NCI-H2029 (cell line): ENCODE results near the gene LAMP5.
A peak's percentile ranks its signal among the peaks of the same experiment; 100 is the strongest.

Experiments
- DNase-seq: peaks from one replicate; lab custom pipeline; 2025; lab: John Stamatoyannopoulos, UW

The LAMP5 gene

DNA sequence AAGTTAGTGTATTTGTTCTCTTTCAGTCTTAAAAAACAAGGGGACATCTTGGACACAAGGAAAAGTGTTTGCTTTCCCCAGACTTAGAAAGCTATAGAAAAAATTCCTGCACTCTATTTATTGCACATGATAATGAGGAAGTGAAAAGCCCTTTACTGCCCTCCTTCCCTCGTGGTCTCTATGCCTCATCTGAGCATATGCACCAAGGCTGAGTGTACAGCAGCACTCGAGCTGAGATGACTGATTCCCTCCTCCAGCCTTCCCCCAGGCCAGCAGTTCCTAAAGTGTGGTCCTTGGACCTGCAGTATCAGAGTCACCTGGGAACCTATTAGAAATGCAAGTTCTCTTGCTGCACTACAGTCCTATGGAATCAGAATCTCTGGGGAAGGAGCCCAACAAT, 14.3 kb upstream of the LAMP5 start:
- no peak for DNase-seq

GRCh38 chr20:9501473-9501872, 12.9 kb upstream of the LAMP5 start:
- no peak for DNase-seq

GRCh38 chr20:9503526-9504245, 10.7 kb upstream of the LAMP5 start:
- DNase-seq: no peak

GRCh38 chr20:9506280-9506821, 8.0 kb upstream of the LAMP5 start:
- DNase-seq: peak; percentile 9

DNA sequence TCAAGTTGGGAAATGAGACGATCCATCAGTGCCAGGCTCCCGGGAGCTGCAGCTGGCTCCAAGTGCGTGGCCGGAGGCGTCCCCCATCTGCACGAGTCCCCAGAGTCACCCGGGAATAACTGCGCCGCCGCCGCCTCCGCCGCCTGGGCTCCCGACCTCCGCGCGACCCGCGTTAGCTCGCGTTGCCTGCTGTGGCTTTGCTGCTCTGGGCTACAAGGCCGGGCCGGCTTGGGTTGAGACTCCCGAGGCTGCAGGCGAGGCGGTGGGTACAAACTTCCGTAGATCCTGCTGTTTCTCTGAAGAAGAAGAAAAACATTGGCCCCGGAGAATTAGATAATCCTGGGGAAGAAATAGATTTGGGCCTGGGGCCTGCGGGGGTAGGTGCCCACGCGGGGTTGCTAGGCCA, 7.4 kb upstream of the LAMP5 start:
- DNase-seq: no peak

- DNase-seq: no peak
Measured at GRCh38 chr20:9507544-9508239, 6.7 kb upstream of the LAMP5 start.

DNA sequence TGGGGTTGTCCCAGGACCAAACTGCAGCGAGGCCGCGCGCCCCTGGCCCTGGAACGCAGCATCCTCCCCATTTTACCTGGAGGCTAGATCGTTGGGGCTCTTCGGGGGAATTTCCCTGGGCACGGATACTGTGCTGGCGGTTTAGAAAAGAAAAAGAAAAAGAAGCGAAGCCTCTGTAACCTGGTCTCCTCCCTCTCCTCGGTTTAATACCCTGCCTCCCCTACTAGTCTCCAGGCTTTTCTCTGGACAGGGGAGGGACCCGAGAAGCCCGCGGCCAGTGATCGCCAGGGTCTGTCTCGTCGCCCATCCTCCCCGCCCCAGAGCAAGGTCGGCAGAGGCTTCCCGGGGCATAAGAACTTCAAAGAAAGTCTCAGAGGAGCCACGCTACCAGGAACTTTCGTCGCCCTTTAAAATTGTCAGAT, 6.1 kb upstream of the LAMP5 start:
- DNase-seq: no peak

GRCh38 chr20:9508696-9509178, 5.7 kb upstream of the LAMP5 start:
- no peak for DNase-seq

GRCh38 chr20:9509246-9509645, 5.1 kb upstream of the LAMP5 start:
- no peak for DNase-seq

DNA sequence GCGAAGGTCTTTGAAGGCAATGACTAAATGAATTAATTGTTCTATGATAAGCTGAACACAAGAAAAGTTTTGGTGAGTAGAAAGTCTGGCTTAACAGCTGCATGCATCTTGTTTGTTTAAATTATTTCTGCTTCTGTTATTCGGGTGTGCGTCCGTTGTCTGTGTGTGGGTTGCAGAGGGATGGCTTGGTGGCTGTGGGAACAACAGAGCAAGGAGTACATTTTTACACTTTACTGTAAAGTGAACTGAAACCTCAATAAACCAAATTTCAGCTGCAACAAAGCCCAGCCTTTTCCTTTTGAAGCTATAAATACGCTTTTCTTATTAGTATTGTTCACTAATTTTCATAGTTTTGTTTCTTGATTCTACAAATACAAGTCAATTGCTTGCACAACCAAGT, 3.5 kb upstream of the LAMP5 start:
- DNase-seq: no peak

- no peak for DNase-seq
Measured at GRCh38 chr20:9514072-9514460, 324 bp upstream of the LAMP5 start.

GRCh38 chr20:9515214-9515585, 810 bp downstream of the LAMP5 start:
- no peak for DNase-seq

DNA sequence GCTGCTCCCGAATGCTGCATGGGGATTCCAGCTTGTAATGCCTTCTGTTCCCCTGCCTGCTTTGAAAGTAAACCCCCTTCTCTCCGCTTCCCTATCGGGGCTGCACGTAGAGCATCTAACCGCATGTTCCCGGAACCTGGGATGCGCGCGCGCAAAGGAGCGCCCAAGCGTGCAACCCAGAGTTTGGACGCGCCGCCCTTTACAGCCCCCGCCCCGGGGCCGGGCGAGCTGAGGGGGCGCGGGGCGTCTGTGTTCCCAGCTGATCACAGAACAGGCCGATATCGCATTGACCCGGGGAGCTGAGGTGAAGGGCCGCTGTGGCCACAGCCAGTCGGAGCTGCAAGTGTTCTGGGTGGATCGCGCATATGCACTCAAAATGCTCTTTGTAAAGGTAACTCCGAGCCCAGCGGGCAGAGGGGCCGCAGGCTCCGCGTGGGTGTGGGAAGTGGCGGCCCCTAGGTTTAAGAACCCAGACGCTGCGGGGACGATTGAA, 1.4 kb downstream of the LAMP5 start:
- no peak for DNase-seq

DNA sequence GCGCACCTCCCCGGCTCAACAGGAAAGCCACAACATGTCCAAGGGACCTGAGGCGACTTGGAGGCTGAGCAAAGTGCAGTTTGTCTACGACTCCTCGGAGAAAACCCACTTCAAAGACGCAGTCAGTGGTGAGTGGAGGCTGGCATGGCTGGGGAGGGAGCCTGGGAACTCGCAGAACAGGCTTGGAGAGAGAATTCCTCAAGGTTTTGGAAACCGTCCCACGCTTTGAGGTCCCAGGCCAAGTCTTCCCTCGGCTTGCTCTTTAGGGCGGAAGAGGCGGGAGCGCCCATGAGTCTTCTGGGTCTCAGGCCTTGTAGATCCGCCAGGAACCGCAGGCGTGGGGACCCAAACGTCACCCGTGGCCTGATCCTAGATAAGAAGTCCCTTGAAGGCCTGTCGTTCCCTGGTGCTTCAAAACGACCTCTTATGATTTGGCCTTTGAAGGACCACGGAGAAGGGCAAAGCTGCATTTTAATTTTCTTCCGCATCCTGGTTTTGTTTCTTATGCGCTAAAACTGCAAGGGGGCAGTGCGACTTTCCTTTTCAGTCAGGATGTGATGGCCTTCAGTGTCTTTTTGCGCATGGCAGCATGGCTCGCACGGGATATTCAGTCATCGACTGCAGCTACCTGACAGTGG, 2.0 kb downstream of the LAMP5 start:
- no peak for DNase-seq

DNA sequence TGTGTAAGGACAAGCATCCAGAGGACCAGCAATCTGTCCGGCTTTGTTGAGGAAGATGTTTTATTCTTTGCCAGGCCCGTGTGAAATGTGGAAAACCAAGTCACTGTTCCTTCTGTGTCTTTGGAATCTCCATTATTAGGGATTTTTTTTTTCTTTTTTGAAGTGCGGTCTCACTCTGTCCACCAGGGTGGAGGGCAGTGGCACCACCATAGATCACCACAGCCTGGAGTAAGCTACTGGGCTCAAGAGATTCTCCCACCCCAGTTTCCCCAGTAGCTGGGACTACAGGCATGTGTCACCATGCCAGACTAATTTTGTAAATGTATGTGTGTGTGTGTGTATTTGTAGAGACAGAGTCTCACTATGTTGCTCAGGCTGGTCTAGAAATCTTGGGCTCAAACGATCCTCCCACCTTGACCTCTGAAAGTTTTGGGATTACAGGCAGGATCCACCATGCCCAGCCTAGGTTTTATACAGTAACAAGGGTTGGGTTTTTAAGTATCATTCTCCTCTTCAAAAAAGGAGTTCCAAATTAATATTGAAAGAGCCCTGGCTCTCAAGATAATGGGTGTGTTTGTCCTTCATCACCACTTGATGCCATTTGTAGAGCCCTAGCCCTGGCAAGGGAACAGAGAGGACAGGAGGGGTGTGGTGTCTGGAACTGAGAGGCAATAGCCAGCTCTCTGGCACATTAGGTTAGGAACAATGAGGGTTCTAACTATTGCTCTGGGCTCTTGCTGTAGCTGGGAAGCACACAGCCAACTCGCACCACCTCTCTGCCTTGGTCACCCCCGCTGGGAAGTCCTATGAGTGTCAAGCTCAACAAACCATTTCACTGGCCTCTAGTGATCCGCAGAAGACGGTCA, 3.1 kb downstream of the LAMP5 start:
- DNase-seq: no peak

DNA sequence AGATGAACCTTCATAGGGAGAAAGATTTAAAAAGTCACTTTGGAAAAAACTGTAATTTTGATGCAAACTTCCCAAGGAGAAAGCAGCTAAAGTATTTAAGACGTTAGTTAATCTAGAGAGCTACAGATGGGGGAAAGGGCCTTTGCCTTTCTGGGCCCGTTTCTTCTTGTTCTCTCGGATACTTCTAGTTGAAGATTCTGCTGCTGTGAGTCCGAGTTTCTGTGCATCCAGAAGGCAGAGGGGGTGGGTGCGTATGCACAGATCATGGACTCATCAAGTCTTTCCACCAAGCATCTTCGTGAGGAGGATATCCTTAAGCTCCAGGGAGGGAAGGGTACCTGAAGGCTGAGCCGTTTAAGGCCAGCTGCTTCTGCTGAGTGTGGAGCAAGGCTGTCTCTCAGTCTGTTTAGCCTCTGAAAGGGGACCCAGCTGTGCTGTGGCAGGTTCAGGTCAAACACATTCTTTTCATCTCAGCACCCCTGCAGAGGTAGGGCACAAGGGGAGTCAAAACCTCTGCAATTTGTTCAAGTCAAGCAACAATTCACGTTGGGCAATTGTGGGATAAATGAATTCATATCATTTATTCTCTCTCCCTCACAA, 4.3 kb downstream of the LAMP5 start:
- no peak for DNase-seq

DNA sequence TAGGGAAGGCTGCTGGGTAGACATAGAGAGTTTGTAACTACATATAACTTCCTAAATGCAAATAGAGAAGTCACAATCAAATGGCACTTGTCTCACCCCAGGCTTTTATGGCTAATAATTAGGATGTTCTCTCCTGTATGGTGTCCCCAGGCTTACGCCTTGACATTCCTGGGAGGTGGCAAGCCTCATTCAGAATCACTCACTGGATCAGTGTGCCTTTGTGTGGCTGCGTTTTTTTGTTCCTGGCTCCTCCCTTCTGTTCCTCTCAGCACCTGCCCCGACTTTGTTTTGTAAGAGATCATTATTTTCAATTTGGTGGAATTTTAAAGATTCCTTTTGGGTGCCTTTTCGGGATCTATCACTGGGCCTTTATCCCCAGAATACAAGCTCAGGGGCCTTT, 5.7 kb downstream of the LAMP5 start:
- DNase-seq: no peak

DNA sequence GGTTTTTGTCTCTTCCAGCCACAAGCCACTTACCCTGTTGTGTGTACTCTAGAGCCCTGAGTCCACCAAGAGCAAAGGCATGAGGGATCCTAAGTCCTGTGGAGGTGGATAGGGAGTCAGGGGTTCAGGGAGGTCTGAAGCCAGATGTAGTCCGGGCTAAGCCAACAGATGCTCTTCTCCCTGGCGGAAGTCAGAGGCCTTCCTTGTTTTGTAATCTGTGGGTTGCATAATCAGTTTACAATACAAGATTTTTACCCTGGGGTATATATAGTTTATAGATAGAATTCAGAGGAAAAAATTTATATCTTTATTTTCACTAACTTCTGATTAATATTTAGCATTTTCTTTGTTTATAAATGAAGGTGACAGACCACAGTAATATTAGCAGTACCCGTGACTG, 9.2 kb downstream of the LAMP5 start:
- no peak for DNase-seq

DNA sequence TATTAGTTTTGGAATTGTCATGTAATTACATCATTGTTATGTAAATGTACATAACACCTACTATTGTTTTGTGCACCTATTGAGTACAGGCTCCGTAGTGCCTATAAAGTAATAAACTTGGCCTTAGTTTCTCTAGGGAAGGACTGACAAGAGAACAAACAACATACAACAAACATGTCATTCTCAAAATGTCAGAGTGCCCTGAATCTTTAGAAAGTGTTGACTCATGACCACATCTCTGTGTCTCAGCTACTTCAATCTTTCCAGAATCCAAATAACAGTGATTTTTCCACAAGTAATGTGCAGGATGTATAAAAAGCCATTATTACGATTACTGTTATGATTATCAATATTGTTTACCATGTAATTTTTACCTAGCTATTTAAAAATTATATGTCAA, 17.2 kb downstream of the LAMP5 start:
- no peak for DNase-seq

GRCh38 chr20:9532069-9532838, 17.9 kb downstream of the LAMP5 start:
- DNase-seq: no peak

GRCh38 chr20:9534025-9534424, 19.6 kb downstream of the LAMP5 start:
- DNase-seq: no peak
